Neural progenitor cell (in vitro differentiated cells): ENCODE measurements around the gene PITPNM1. TPM values are rescaled to one million over a fixed set of nuclear protein-coding genes. Genes with fewer than 3 reads are reported as not detected.
"Not testable (repeated sequence)": the region's sequence is repeated elsewhere in the genome, so short reads cannot be mapped to it uniquely, and the experiment has no call there.

Experiments used
- DNase-seq: peaks from one replicate; pipeline ENCODE4 v3.0.0-alpha.2; 2016; ENCODE audit warnings: low spot score
- H2AFZ ChIP-seq: fragments of 200-600 bp; sonication (generic); replicated peaks from 2 replicates; pipeline ENCODE4 v1.6.1; 2016; ENCODE audit warnings: antibody characterized with exemption
- H3F3A ChIP-seq: fragments of 200-600 bp; sonication (generic); 2 replicates; pipeline ENCODE4 v1.6.1; 2016; ENCODE audit warnings: antibody characterized with exemption, low read depth
- H3K27ac ChIP-seq: fragments of 200-600 bp; sonication (generic); 2 replicates; pipeline ENCODE4 v1.5.1; 2016; ENCODE audit warnings: mild to moderate bottlenecking
- H3K27me3 ChIP-seq: fragments of 200-600 bp; sonication (generic); 2 replicates; pipeline ENCODE4 v1.6.1; 2016; ENCODE audit warnings: mild to moderate bottlenecking, moderate library complexity
- H3K36me3 ChIP-seq: fragments of 200-600 bp; sonication (generic); 2 replicates; pipeline ENCODE4 v1.5.1; 2016
- H3K4me1 ChIP-seq: fragments of 200-600 bp; sonication (generic); 2 replicates; pipeline ENCODE4 v1.6.1; 2016; ENCODE audit warnings: mixed run types
- H3K4me2 ChIP-seq: fragments of 200-600 bp; sonication (generic); 2 replicates; pipeline ENCODE4 v1.6.1; 2016
- H3K4me3 ChIP-seq: fragments of 200-600 bp; sonication (generic); 2 replicates; pipeline ENCODE4 v1.5.1; 2016
- H3K79me2 ChIP-seq: fragments of 200-600 bp; sonication (generic); 2 replicates; pipeline ENCODE4 v1.6.1; 2016; ENCODE audit warnings: low read depth
- H3K9ac ChIP-seq: fragments of 200-600 bp; sonication (generic); 2 replicates; pipeline ENCODE4 v1.6.1; 2016
- H3K9me3 ChIP-seq: fragments of 200-600 bp; sonication (generic); 2 replicates; pipeline ENCODE4 v1.5.1; 2016; ENCODE audit warnings: low read depth
- H4K20me1 ChIP-seq: fragments of 200-600 bp; sonication (generic); 2 replicates; pipeline ENCODE4 v1.6.1; 2016; ENCODE audit warnings: low read depth
- H3K27ac Mint-ChIP-seq: 3 replicates; pipeline ENCODE4 v1.8.0; 2021; ENCODE audit warnings: mixed read lengths
- H3K27me3 Mint-ChIP-seq: 2 replicates; pipeline ENCODE4 v1.8.0; 2022; ENCODE audit warnings: low read depth, mild to moderate bottlenecking, inconsistent platforms, moderate library complexity, mixed read lengths; ENCODE audit not compliant: insufficient read depth
- H3K36me3 Mint-ChIP-seq: 3 replicates; pipeline ENCODE4 v1.8.0; 2021; ENCODE audit warnings: mixed read lengths
- H3K4me1 Mint-ChIP-seq: 3 replicates; pipeline ENCODE4 v1.8.0; 2021; ENCODE audit warnings: mixed read lengths
- H3K4me3 Mint-ChIP-seq: 3 replicates; pipeline ENCODE4 v1.8.0; 2021; ENCODE audit warnings: mild to moderate bottlenecking, moderate library complexity, mixed read lengths
- H3K9me3 Mint-ChIP-seq: 3 replicates; pipeline ENCODE4 v1.8.0; 2020; ENCODE audit warnings: mixed read lengths
- EZH2 ChIP-seq: fragments of 200-600 bp; sonication (generic); IDR thresholded peaks from 2 replicates; pipeline ENCODE4 v1.6.1; 2017; ENCODE audit warnings: antibody characterized with exemption, mild to moderate bottlenecking, moderate library complexity
- EZH2phosphoT487 ChIP-seq: fragments of 200-600 bp; sonication (generic); IDR thresholded peaks from 2 replicates; pipeline ENCODE4 v1.6.1; 2017; ENCODE audit warnings: antibody characterized with exemption
- total RNA-seq: library from RNA; depleted of rRNA; stranded (reverse); fragments of >200 nt; gene quantifications from 2 replicates; pipeline ENCODE4 v1.2.3, GENCODE V29; 2015; ENCODE audit warnings: low replicate concordance
- TF ChIP-seq, protein P1 (sequence below): fragments of 200-600 bp; sonication (generic); IDR thresholded peaks from 2 replicates; pipeline ENCODE4 v1.5.1; 2017; ENCODE audit warnings: antibody characterized with exemption, mild to moderate bottlenecking

Gene PITPNM1
- total RNA-seq, 1 donor from 2014 or later = 7.7 TPM

DNA sequence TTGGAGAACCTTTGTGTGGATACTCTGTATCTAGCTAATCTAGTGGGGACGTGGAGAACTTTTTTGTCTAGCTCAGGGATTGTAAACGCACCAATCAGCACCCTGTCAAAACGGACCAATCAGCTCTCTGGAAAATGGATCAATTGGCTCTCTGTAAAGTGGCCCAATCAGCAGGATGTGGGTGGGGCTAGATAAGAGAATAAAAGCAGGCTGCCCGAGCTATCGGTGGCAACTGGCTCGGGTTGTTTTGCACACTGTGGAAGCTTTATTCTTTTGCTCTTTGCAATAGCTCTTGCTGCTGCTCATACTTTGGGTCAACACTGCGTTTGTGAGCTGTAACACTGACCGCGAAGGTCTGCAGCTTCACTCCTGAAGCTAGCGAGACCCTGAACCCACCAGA lies 28.5 kb downstream of the PITPNM1 start:
- not testable (repeated sequence) for H3K79me2 ChIP-seq, H3K36me3 ChIP-seq, H3K4me2 ChIP-seq, H3K4me1 ChIP-seq, H2AFZ ChIP-seq, DNase-seq, H3K9me3 ChIP-seq, H3K9ac ChIP-seq, H4K20me1 ChIP-seq, H3F3A ChIP-seq, H3K36me3 Mint-ChIP-seq, H3K4me3 ChIP-seq, H3K27ac ChIP-seq, H3K27me3 ChIP-seq
- Mint-ChIP-seq H3K4me3 (peak overlapping the region; percentile 54), H3K9me3 (peaks cover 12% of the 10 kb centered on the region), H3K27ac (peak overlapping the region; percentile 75), H3K4me1 (peaks cover 24% of the 10 kb centered on the region), H3K27me3 (peaks cover 10% of the 10 kb centered on the region)

DNA sequence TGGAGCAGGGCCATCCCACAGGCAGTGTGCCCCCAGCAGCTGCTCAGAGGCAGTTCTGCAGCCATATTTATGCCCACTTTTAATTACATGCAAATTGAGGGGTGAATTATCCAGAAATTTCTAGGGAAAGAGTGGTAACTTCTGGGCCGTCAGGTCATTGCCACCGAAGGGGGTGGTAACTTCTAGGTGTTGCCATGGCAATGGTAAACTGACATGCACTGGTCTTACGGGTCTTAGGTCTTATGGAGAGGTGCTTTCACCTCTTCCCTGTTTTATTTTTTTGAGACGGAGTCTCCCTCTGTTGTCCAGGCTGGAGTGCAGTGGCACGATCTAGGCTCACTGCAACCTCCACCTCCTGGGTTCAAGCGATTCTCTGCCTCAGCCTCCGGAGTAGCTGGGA lies 32.3 kb downstream of the PITPNM1 start:
- H3K27me3 ChIP-seq = no peaks in the 10 kb centered on the region
- Mint-ChIP-seq H3K36me3 (no peaks in the 10 kb centered on the region), H3K9me3 (peaks cover 10% of the 10 kb centered on the region), H3K27me3 (peaks cover 15% of the 10 kb centered on the region), H3K4me1 (peaks cover 27% of the 10 kb centered on the region), H3K4me3 (peak overlapping the region; percentile 62), H3K27ac (no peak overlapping the region)
- DNase-seq = no peak
- TF ChIP-seq, protein P1, sequence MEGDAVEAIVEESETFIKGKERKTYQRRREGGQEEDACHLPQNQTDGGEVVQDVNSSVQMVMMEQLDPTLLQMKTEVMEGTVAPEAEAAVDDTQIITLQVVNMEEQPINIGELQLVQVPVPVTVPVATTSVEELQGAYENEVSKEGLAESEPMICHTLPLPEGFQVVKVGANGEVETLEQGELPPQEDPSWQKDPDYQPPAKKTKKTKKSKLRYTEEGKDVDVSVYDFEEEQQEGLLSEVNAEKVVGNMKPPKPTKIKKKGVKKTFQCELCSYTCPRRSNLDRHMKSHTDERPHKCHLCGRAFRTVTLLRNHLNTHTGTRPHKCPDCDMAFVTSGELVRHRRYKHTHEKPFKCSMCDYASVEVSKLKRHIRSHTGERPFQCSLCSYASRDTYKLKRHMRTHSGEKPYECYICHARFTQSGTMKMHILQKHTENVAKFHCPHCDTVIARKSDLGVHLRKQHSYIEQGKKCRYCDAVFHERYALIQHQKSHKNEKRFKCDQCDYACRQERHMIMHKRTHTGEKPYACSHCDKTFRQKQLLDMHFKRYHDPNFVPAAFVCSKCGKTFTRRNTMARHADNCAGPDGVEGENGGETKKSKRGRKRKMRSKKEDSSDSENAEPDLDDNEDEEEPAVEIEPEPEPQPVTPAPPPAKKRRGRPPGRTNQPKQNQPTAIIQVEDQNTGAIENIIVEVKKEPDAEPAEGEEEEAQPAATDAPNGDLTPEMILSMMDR = no peak
- TF ChIP-seq EZH2phosphoT487 (no peak), EZH2 (no peak)
- H3F3A ChIP-seq = no peaks in the 10 kb centered on the region
- H4K20me1 ChIP-seq = no peaks in the 10 kb centered on the region
- H3K36me3 ChIP-seq = no peaks in the 10 kb centered on the region
- no peak overlapping the region for H3K9ac ChIP-seq
- H3K4me1 ChIP-seq = peaks cover 5% of the 10 kb centered on the region
- no peak overlapping the region for H3K4me2 ChIP-seq
- no peak overlapping the region for H3K4me3 ChIP-seq
- H3K79me2 ChIP-seq = no peaks in the 10 kb centered on the region
- no peaks in the 10 kb centered on the region for H3K9me3 ChIP-seq
- no peak overlapping the region for H3K27ac ChIP-seq
- no peak overlapping the region for H2AFZ ChIP-seq

DNA sequence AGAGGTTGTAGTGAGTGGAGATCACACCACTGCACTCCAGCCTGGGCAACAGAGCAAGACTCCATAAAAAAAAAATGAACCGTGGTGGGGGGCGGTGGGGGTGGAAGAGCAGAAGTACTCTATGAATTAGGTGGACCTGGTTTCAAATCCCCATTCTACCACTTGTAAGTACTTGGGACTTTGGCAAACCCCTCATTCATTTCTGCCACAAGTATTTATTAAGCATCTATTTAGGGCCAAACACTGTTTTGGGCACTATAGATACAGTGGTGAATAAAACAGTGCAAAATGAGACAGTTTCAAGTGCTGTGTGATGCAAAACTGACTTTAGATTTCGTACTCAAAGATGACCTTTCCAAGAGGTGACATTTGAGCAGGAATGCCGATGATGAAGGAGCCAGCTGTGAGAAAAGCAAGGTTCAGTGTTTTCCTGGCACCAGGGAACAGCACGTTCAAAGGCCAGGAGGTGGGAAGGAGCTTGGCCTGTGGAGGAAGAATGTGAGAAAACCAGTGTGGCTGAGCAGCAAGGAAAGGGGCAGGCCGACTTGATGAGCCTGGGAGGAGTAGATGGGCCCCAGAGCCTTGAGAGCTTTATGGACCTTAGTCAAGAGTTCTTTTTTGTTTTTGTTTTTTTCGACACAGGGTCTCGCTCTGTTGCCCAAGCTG lies 34.7 kb downstream of the PITPNM1 start:
- H3K9ac ChIP-seq = no peak overlapping the region
- DNase-seq = no peak
- TF ChIP-seq, protein P1 = no peak
- TF ChIP-seq EZH2 (no peak), EZH2phosphoT487 (no peak)
- Mint-ChIP-seq H3K9me3 (no peaks in the 10 kb centered on the region), H3K36me3 (no peaks in the 10 kb centered on the region), H3K27me3 (peaks cover 12% of the 10 kb centered on the region), H3K4me3 (peak overlapping the region; percentile 80), H3K27ac (peak overlapping the region; percentile 4), H3K4me1 (peaks cover 24% of the 10 kb centered on the region)
- H3K9me3 ChIP-seq = no peaks in the 10 kb centered on the region
- H3K27ac ChIP-seq = no peak overlapping the region
- no peaks in the 10 kb centered on the region for H3K27me3 ChIP-seq
- no peaks in the 10 kb centered on the region for H3K36me3 ChIP-seq
- H4K20me1 ChIP-seq = no peaks in the 10 kb centered on the region
- H3K79me2 ChIP-seq = peaks cover 2% of the 10 kb centered on the region
- H3K4me1 ChIP-seq = peaks cover 6% of the 10 kb centered on the region
- H3F3A ChIP-seq = no peaks in the 10 kb centered on the region
- H2AFZ ChIP-seq = no peak overlapping the region
- H3K4me3 ChIP-seq = no peak overlapping the region
- H3K4me2 ChIP-seq = no peak overlapping the region

- Histone ChIP-seq H3K79me2 (peaks cover 8% of the 10 kb centered on the region), H3K27me3 (no peaks in the 10 kb centered on the region), H3K4me1 (peaks cover 6% of the 10 kb centered on the region), H3K4me3 (peak overlapping the region; percentile 88), H3K27ac (no peak overlapping the region), H2AFZ (peak overlapping the region; percentile 63), H3K36me3 (no peaks in the 10 kb centered on the region), H3K4me2 (peak overlapping the region; percentile 73), H3K9me3 (no peaks in the 10 kb centered on the region), H4K20me1 (no peaks in the 10 kb centered on the region), H3F3A (no peaks in the 10 kb centered on the region), H3K9ac (no peak overlapping the region)
- DNase-seq = no peak
- TF ChIP-seq, protein P1 = no peak
- TF ChIP-seq EZH2 (no peak), EZH2phosphoT487 (no peak)
- Mint-ChIP-seq H3K27me3 (peaks cover 12% of the 10 kb centered on the region), H3K9me3 (no peaks in the 10 kb centered on the region), H3K36me3 (no peaks in the 10 kb centered on the region), H3K4me1 (peaks cover 24% of the 10 kb centered on the region), H3K27ac (no peak overlapping the region), H3K4me3 (peak overlapping the region; percentile 80)
Observed at GRCh38 chr11:67469508-67469811, 35.7 kb downstream of the PITPNM1 start.
